NCI-H1930 (cell line): ENCODE measurements around the gene VEGFB.

Experiments
- DNase-seq, 2 experiments: peaks; one replicate each; lab custom pipeline; 2025; lab: John Stamatoyannopoulos, UW

The VEGFB gene

GRCh38 chr11:64284048-64284961 is 49.9 kb downstream of the VEGFB start, which contains the start of gene BAD:
BAD (minus strand) TSS chr11:64284665; CDS start chr11:64284368, 297 bp downstream.
- peak; percentile 85 to 92 for DNase-seq

- peak; percentile 62 to 84 for DNase-seq
Measured at GRCh38 chr11:64284962-64285884, 50.8 kb downstream of the VEGFB start, which contains the start of gene GPR137. GPR137 (plus strand) TSS chr11:64285848; CDS start chr11:64286525, 677 bp downstream.

GRCh38 chr11:64285885-64286800 is 51.8 kb downstream of the VEGFB start:
- DNase-seq, result no peak

GRCh38 chr11:64286801-64287159 is 52.4 kb downstream of the VEGFB start:
- DNase-seq, result no peak

GRCh38 chr11:64287676-64288352 is 53.4 kb downstream of the VEGFB start:
- no peak for DNase-seq

GRCh38 chr11:64288353-64288750 is 54.0 kb downstream of the VEGFB start:
- DNase-seq, result no peak
